Ishikawa (cell line): Measurements from ENCODE around the gene MEGF9.

Experiments
- CEBPB ChIP-seq: IDR thresholded peaks from 2 replicates; pipeline ENCODE4 v1.6.1; 2012
- CREB1 ChIP-seq: IDR thresholded peaks from 2 replicates; pipeline ENCODE4 v1.6.1; 2012; ENCODE audit warnings: low read depth
- EGR1 ChIP-seq: IDR thresholded peaks from 2 replicates; pipeline ENCODE4 v1.6.1; 2012
- EP300 ChIP-seq: IDR thresholded peaks from 2 replicates; pipeline ENCODE4 v1.6.1; 2012; ENCODE audit warnings: borderline replicate concordance
- FOXM1 ChIP-seq: IDR thresholded peaks from 2 replicates; pipeline ENCODE4 v1.6.1; 2012; ENCODE audit warnings: low read depth, borderline replicate concordance
- MAX ChIP-seq: IDR thresholded peaks from 2 replicates; pipeline ENCODE4 v1.6.1; 2012
- NFIC ChIP-seq: IDR thresholded peaks from 2 replicates; pipeline ENCODE4 v1.6.1; 2012
- RAD21 ChIP-seq: IDR thresholded peaks from 2 replicates; pipeline ENCODE4 v1.6.1; 2012; ENCODE audit warnings: low read depth
- REST ChIP-seq: IDR thresholded peaks from 2 replicates; pipeline ENCODE4 v1.6.1; 2012; ENCODE audit warnings: low read depth, mild to moderate bottlenecking
- TAF1 ChIP-seq: IDR thresholded peaks from 2 replicates; pipeline ENCODE4 v1.6.1; 2012; ENCODE audit warnings: low read depth, mild to moderate bottlenecking
- TCF12 ChIP-seq: IDR thresholded peaks from 2 replicates; pipeline ENCODE4 v1.6.1; 2012; ENCODE audit warnings: low read depth
- TEAD4 ChIP-seq: IDR thresholded peaks from 2 replicates; pipeline ENCODE4 v1.6.1; 2012
- USF1 ChIP-seq: IDR thresholded peaks from 2 replicates; pipeline ENCODE4 v1.6.1; 2012
- YY1 ChIP-seq: IDR thresholded peaks from 2 replicates; pipeline ENCODE4 v1.6.1; 2012; ENCODE audit warnings: low read depth
- ZBTB7A ChIP-seq: IDR thresholded peaks from 2 replicates; pipeline ENCODE4 v1.6.1; 2012; ENCODE audit warnings: low read depth

MEGF9 gene

GRCh38 chr9:120688758-120689157 lies 25.5 kb downstream of the MEGF9 start:
- no peak for TF ChIP-seq REST
- no peak for TF ChIP-seq TEAD4
- no peak for TF ChIP-seq NFIC
- TF ChIP-seq FOXM1, result no peak
- TF ChIP-seq MAX, result no peak
- TF ChIP-seq YY1, result no peak
- no peak for TF ChIP-seq ZBTB7A
- no peak for TF ChIP-seq CREB1

GRCh38 chr9:120683150-120683549 lies 31.1 kb downstream of the MEGF9 start:
- TF ChIP-seq EGR1 (no peak), FOXM1 (no peak), NFIC (no peak), ZBTB7A (no peak), CREB1 (no peak), MAX (no peak), TCF12 (no peak), EP300 (no peak), USF1 (no peak), TEAD4 (no peak), CEBPB (no peak)

- TF ChIP-seq CREB1 (no peak), TEAD4 (no peak), FOXM1 (no peak), TCF12 (no peak), CEBPB (no peak), MAX (no peak), EGR1 (no peak), USF1 (no peak), ZBTB7A (no peak), RAD21 (no peak)
Observed at GRCh38 chr9:120681121-120681520, 33.1 kb downstream of the MEGF9 start.

- no peak for TF ChIP-seq MAX
- TF ChIP-seq EP300, result no peak
- no peak for TF ChIP-seq TEAD4
- TF ChIP-seq TCF12, result no peak
- no peak for TF ChIP-seq YY1
- TF ChIP-seq CEBPB, result no peak
- TF ChIP-seq ZBTB7A, result no peak
Observed at GRCh38 chr9:120680579-120680978, 33.7 kb downstream of the MEGF9 start.

GRCh38 chr9:120680161-120680560 lies 34.1 kb downstream of the MEGF9 start:
- TF ChIP-seq YY1, result no peak
- no peak for TF ChIP-seq FOXM1
- TF ChIP-seq USF1, result no peak
- no peak for TF ChIP-seq EP300
- no peak for TF ChIP-seq RAD21
- no peak for TF ChIP-seq MAX
- no peak for TF ChIP-seq CEBPB
- TF ChIP-seq NFIC, result no peak
- TF ChIP-seq ZBTB7A, result no peak
- no peak for TF ChIP-seq TEAD4
- no peak for TF ChIP-seq TAF1
- TF ChIP-seq EGR1, result no peak
- TF ChIP-seq CREB1, result no peak

GRCh38 chr9:120677965-120678364 lies 36.3 kb downstream of the MEGF9 start:
- TF ChIP-seq YY1 (no peak), USF1 (no peak), FOXM1 (no peak), CREB1 (no peak), CEBPB (no peak), MAX (no peak), RAD21 (no peak), NFIC (no peak), EGR1 (no peak)
